Measurements from ENCODE around the gene IL17F. TPM values are rescaled to one million over a fixed set of nuclear protein-coding genes. Genes with fewer than 3 reads are reported as not detected.
A peak's percentile ranks its signal among the peaks of the same experiment; 100 is the strongest.

IL17F gene
- polyA plus RNA-seq, 3 donors = not detected

GRCh38 chr6:52260634-52261033 lies 16.3 kb upstream of the IL17F start:
- Histone ChIP-seq H3K27me3 (ENCODE audit: control insufficient read depth in 2 of 2, insufficient read depth in 2 of 2, low read length in 2 of 2) (no peaks in the 10 kb centered on the region), H3K4me3 (replicated peaks in 1 of 3; ENCODE audit: low read depth in 2 of 3, low read length in 3 of 3) (no peak overlapping the region), H2AFZ (ENCODE audit: insufficient read depth, low read depth, low read length, poor library complexity, severe bottlenecking) (no peak overlapping the region), H3K4me2 (replicated peaks; ENCODE audit: extremely low read depth, low read length, poor library complexity, severe bottlenecking) (no peak overlapping the region), H3K79me2 (ENCODE audit: insufficient read depth, low read length) (no peaks in the 10 kb centered on the region), H4K20me1 (ENCODE audit: insufficient read depth, low read length) (no peaks in the 10 kb centered on the region), H3K36me3 (replicated peaks in 1 of 2; ENCODE audit: control insufficient read depth in 1 of 2, insufficient read depth in 2 of 2, low read length in 2 of 2) (peaks cover 28 to 45% of the 10 kb centered on the region in 2 donors), H3K9ac (ENCODE audit: insufficient read depth, low read length, poor library complexity, severe bottlenecking) (no peak overlapping the region), H3K4me1 (ENCODE audit: control insufficient read depth in 1 of 2, insufficient read depth in 2 of 2, low read length in 2 of 2) (no peaks in the 10 kb centered on the region), H3K27ac (ENCODE audit: low read depth in 1 of 2, low read length in 2 of 2) (no peak overlapping the region), H3K9me3 (replicated peaks in 1 of 2; ENCODE audit: control insufficient read depth in 1 of 2, insufficient read depth in 1 of 2, low read length in 2 of 2) (no peaks in the 10 kb centered on the region)
- Mint-ChIP-seq H3K27ac (peak overlapping the region in 1 of 7 donors; percentile 79), H3K4me3 (no peak overlapping the region), H3K27me3 (ENCODE audit: low read depth in 3 of 3) (peaks cover 3 to 6% (median 5%) of the 10 kb centered on the region in 3 donors), H3K4me1 (no peaks in the 10 kb centered on the region), H3K36me3 (peaks cover 35 to 48% of the 10 kb centered on the region in 2 donors), H3K9me3 (peaks cover 0 to 2% (median 0%) of the 10 kb centered on the region in 7 donors)
- intact Hi-C loops (cut with micrococcal nuclease) = loop anchor here in 1 of 2 donors (10.0 kb wide), 1 partner anchor 1446 kb away; the partner anchor contains the start of gene TFAP2B
- no CpG with 5 or more reads among the region's 3 CpGs for WGBS (ENCODE audit: insufficient coverage)
- no peak for DNase-seq
- TF ChIP-seq CTCF (IDR thresholded peaks at IDR 0.05) = no peak

GRCh38 chr6:52255434-52255833 lies 11.1 kb upstream of the IL17F start:
- 100% methylated on average over 2 of the region's 2 CpGs for WGBS (ENCODE audit: insufficient coverage)
- H2AFZ ChIP-seq (ENCODE audit: insufficient read depth, low read depth, low read length, poor library complexity, severe bottlenecking) = no peak overlapping the region
- TF ChIP-seq CTCF (IDR thresholded peaks at IDR 0.05) = no peak
- no peaks in the 10 kb centered on the region for H3K36me3 ChIP-seq (replicated peaks in 1 of 2; ENCODE audit: control insufficient read depth in 1 of 2, insufficient read depth in 2 of 2, low read length in 2 of 2)
- no peak overlapping the region for H3K9ac ChIP-seq (ENCODE audit: insufficient read depth, low read length, poor library complexity, severe bottlenecking)
- H3K4me3 ChIP-seq (replicated peaks in 1 of 3; ENCODE audit: low read depth in 2 of 3, low read length in 3 of 3) = no peak overlapping the region
- no peak for DNase-seq
- no peaks in the 10 kb centered on the region for H3K9me3 Mint-ChIP-seq
- H3K27ac Mint-ChIP-seq = no peak overlapping the region
- H3K27me3 ChIP-seq (ENCODE audit: control insufficient read depth in 2 of 2, insufficient read depth in 2 of 2, low read length in 2 of 2) = peaks cover 0 to 2% of the 10 kb centered on the region in 2 donors
- no peaks in the 10 kb centered on the region for H3K4me1 ChIP-seq (ENCODE audit: control insufficient read depth in 1 of 2, insufficient read depth in 2 of 2, low read length in 2 of 2)
- peaks cover 0 to 6% of the 10 kb centered on the region in 2 donors for H3K36me3 Mint-ChIP-seq
- H3K4me2 ChIP-seq (replicated peaks; ENCODE audit: extremely low read depth, low read length, poor library complexity, severe bottlenecking) = no peak overlapping the region
- peaks cover 15 to 26% (median 16%) of the 10 kb centered on the region in 3 donors for H3K27me3 Mint-ChIP-seq (ENCODE audit: low read depth in 3 of 3)
- no peaks in the 10 kb centered on the region for H3K79me2 ChIP-seq (ENCODE audit: insufficient read depth, low read length)
- H4K20me1 ChIP-seq (ENCODE audit: insufficient read depth, low read length) = no peaks in the 10 kb centered on the region
- no peaks in the 10 kb centered on the region for H3K4me1 Mint-ChIP-seq
- no peaks in the 10 kb centered on the region for H3K9me3 ChIP-seq (replicated peaks in 1 of 2; ENCODE audit: control insufficient read depth in 1 of 2, insufficient read depth in 1 of 2, low read length in 2 of 2)
- intact Hi-C loops (cut with micrococcal nuclease) = no loop called here
- no peak overlapping the region for H3K27ac ChIP-seq (ENCODE audit: low read depth in 1 of 2, low read length in 2 of 2)
- H3K4me3 Mint-ChIP-seq = no peak overlapping the region
